Peyer's patch (tissue), 4 donors: ENCODE data around the gene RSBN1L.

ENCODE experiments used
- CTCF ChIP-seq, 6 experiments: fragments of 450-650 bp in 4 of 6; fragments of 200-600 bp in 2 of 6; sonication (generic) in 1 of 6; IDR thresholded peaks; one replicate each; pipeline ENCODE4 v1.5.1; 2017 to 2019; ENCODE audit warnings: antibody characterized with exemption in 6 of 6, mild to moderate bottlenecking in 3 of 6, moderate library complexity in 1 of 6
- POLR2A ChIP-seq, 2 donors: fragments of 450-650 bp; IDR thresholded peaks; one replicate each; pipeline ENCODE4 v1.5.1; 2017; ENCODE audit warnings: antibody characterized with exemption in 2 of 2, mild to moderate bottlenecking in 2 of 2, moderate library complexity in 2 of 2

DNA sequence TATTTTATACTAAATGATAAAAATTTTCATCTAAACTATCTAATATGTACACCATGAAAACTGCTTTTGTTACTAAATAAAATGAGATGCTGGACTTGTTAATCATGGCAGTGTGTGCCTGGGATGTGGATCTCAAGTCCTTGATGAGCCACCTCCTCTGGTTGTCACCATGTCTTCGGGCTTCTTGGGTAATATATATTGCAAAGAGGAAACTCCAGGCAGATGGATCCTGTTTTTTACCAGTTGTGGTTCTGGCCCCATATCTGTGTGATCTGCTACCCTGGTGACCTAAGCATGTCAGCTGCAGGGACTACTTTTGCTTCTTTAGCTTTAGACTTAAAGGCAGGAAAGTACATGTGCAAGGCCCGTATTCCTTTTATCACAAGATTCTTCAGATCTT, 55.8 kb downstream of the RSBN1L start:
- TF ChIP-seq CTCF (IDR thresholded peaks at IDR 0.05): no peak
- no peak for TF ChIP-seq POLR2A (IDR thresholded peaks at IDR 0.05)
